Omental fat pad (tissue), 4 donors: ENCODE results near the gene PEDS1. TPM values are rescaled to one million over a fixed set of nuclear protein-coding genes. Genes with fewer than 3 reads are reported as not detected.
A peak's percentile ranks its signal among the peaks of the same experiment; 100 is the strongest.

Experiments
- ATAC-seq: fragments of 150-250 bp; one replicate; pipeline ENCODE4 v1.9.1; 2016; ENCODE audit warnings: mild to moderate bottlenecking, moderate library complexity; ENCODE audit not compliant: low FRiP score
- DNase-seq: peaks from one replicate; pipeline ENCODE4 v3.0.0-alpha.2; 2019; ENCODE audit warnings: low spot score
- CTCF ChIP-seq, 3 donors: fragments of 450-650 bp; IDR thresholded peaks; one replicate each; pipeline ENCODE4 v1.5.1; 2016 to 2017; ENCODE audit warnings: antibody characterized with exemption in 3 of 3, mild to moderate bottlenecking in 3 of 3, moderate library complexity in 2 of 3
- total RNA-seq, 4 donors: library from RNA; depleted of rRNA; stranded (reverse); fragments of >200 nt; gene quantifications; one replicate each; pipeline ENCODE4 v1.1.0, GENCODE V29; 2016

PEDS1 gene
- total RNA-seq, 4 donors from 2014 or later: 20.8 to 61.5 (median 29.0) TPM

GRCh38 chr20:50123418-50123817, 30.1 kb downstream of the PEDS1 start:
- TF ChIP-seq CTCF (IDR thresholded peaks at IDR 0.05): no peak
- DNase-seq (no peak), ATAC-seq (no peak)

- DNase-seq (no peak), ATAC-seq (no peak)
- no peak for TF ChIP-seq CTCF (IDR thresholded peaks at IDR 0.05)
Measured at GRCh38 chr20:50122763-50123162, 30.8 kb downstream of the PEDS1 start.

GRCh38 chr20:50121858-50122271, 31.7 kb downstream of the PEDS1 start:
- no peak for ATAC-seq

GRCh38 chr20:50120935-50121693, 32.4 kb downstream of the PEDS1 start:
- TF ChIP-seq CTCF (IDR thresholded peaks at IDR 0.05): peak in 1 of 3 donors; percentile 40
- peak; percentile 69 for ATAC-seq
- DNase-seq: no peak

More at GRCh38 chr20:50121858-50122271, 31.7 kb downstream of the PEDS1 start:
- DNase-seq: no peak
- TF ChIP-seq CTCF (IDR thresholded peaks at IDR 0.05): no peak

GRCh38 chr20:50118203-50118602, 35.3 kb downstream of the PEDS1 start:
- no peak for TF ChIP-seq CTCF (IDR thresholded peaks at IDR 0.05)

GRCh38 chr20:50116368-50116999, 37.0 kb downstream of the PEDS1 start:
- DNase-seq (no peak), ATAC-seq (no peak)
- no peak for TF ChIP-seq CTCF (IDR thresholded peaks at IDR 0.05)

More at GRCh38 chr20:50118203-50118602, 35.3 kb downstream of the PEDS1 start:
- no peak for ATAC-seq
- DNase-seq: no peak
